ENCODE measurements around the gene CBARP. TPM values are rescaled to one million over a fixed set of nuclear protein-coding genes. Genes with fewer than 3 reads are reported as not detected.

CBARP gene
- total and polyA plus RNA-seq, 2 of the 13 experiments (the other 11 are each of a cell fraction or from before 2014, with no cell fraction given): 1.2 to 1.4 TPM

- TF ChIP-seq, protein P1, sequence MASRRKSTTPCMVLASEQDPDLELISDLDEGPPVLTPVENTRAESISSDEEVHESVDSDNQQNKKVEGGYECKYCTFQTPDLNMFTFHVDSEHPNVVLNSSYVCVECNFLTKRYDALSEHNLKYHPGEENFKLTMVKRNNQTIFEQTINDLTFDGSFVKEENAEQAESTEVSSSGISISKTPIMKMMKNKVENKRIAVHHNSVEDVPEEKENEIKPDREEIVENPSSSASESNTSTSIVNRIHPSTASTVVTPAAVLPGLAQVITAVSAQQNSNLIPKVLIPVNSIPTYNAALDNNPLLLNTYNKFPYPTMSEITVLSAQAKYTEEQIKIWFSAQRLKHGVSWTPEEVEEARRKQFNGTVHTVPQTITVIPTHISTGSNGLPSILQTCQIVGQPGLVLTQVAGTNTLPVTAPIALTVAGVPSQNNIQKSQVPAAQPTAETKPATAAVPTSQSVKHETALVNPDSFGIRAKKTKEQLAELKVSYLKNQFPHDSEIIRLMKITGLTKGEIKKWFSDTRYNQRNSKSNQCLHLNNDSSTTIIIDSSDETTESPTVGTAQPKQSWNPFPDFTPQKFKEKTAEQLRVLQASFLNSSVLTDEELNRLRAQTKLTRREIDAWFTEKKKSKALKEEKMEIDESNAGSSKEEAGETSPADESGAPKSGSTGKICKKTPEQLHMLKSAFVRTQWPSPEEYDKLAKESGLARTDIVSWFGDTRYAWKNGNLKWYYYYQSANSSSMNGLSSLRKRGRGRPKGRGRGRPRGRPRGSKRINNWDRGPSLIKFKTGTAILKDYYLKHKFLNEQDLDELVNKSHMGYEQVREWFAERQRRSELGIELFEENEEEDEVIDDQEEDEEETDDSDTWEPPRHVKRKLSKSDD (CRISPR knock-in tag; IDR thresholded peaks at IDR 0.05; ENCODE audit: low read depth): no peak
- no peak for TF ChIP-seq ZBTB21 (CRISPR knock-in tag; IDR thresholded peaks at IDR 0.05)
- TF ChIP-seq ZNF746 (CRISPR knock-in tag; IDR thresholded peaks at IDR 0.05): no peak
- TF ChIP-seq, protein P2, sequence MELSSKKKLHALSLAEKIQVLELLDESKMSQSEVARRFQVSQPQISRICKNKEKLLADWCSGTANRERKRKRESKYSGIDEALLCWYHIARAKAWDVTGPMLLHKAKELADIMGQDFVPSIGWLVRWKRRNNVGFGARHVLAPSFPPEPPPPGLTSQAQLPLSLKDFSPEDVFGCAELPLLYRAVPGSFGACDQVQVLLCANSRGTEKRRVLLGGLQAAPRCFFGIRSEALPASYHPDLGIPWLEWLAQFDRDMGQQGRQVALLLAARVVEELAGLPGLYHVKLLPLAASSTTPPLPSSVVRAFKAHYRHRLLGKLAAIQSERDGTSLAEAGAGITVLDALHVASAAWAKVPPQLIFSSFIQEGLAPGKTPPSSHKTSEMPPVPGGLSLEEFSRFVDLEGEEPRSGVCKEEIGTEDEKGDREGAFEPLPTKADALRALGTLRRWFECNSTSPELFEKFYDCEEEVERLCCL (CRISPR knock-in tag; IDR thresholded peaks at IDR 0.05; ENCODE audit: borderline replicate concordance): 0 out of 2 replicates have a peak, but pooled peaks have one; percentile 32
- TF ChIP-seq ZNF230 (CRISPR knock-in tag; IDR thresholded peaks at IDR 0.05): no peak
- TF ChIP-seq AGO2 (optimal IDR thresholded peaks at IDR 0.05; ENCODE audit: low read depth, low read length): peak; percentile 72
- no peak for TF ChIP-seq HOXA9 (CRISPR knock-in tag; IDR thresholded peaks at IDR 0.05; ENCODE audit: borderline replicate concordance)
- peak; percentile 4; the same call in 1 of the 2 replicates for TF ChIP-seq ZSCAN21 (CRISPR knock-in tag; IDR thresholded peaks at IDR 0.05; ENCODE audit: borderline replicate concordance)
- no peak for TF ChIP-seq TSC22D2 (CRISPR knock-in tag; IDR thresholded peaks at IDR 0.05; ENCODE audit: borderline replicate concordance)
- TF ChIP-seq ELF4 (CRISPR knock-in tag; IDR thresholded peaks at IDR 0.05; ENCODE audit: borderline replicate concordance): no peak
- no peak for TF ChIP-seq ZNF160 (CRISPR knock-in tag; IDR thresholded peaks at IDR 0.05)
- TF ChIP-seq ZFP36 (IDR thresholded peaks at IDR 0.05; ENCODE audit: borderline replicate concordance, low read depth, low read length, partially characterized antibody): no peak
- TF ChIP-seq MEIS2 (CRISPR knock-in tag; IDR thresholded peaks at IDR 0.05): no peak
- TF ChIP-seq ESRRA (CRISPR knock-in tag; IDR thresholded peaks at IDR 0.05; ENCODE audit: low read depth): no peak
- TF ChIP-seq ZNF766 (CRISPR knock-in tag; IDR thresholded peaks at IDR 0.05; ENCODE audit: borderline replicate concordance): no peak
- TF ChIP-seq ZFX (CRISPR knock-in tag; IDR thresholded peaks at IDR 0.05; ENCODE audit: low read depth): no peak
- no peak for TF ChIP-seq ZNF224 (CRISPR knock-in tag; IDR thresholded peaks at IDR 0.05)
- TF ChIP-seq, protein P3, sequence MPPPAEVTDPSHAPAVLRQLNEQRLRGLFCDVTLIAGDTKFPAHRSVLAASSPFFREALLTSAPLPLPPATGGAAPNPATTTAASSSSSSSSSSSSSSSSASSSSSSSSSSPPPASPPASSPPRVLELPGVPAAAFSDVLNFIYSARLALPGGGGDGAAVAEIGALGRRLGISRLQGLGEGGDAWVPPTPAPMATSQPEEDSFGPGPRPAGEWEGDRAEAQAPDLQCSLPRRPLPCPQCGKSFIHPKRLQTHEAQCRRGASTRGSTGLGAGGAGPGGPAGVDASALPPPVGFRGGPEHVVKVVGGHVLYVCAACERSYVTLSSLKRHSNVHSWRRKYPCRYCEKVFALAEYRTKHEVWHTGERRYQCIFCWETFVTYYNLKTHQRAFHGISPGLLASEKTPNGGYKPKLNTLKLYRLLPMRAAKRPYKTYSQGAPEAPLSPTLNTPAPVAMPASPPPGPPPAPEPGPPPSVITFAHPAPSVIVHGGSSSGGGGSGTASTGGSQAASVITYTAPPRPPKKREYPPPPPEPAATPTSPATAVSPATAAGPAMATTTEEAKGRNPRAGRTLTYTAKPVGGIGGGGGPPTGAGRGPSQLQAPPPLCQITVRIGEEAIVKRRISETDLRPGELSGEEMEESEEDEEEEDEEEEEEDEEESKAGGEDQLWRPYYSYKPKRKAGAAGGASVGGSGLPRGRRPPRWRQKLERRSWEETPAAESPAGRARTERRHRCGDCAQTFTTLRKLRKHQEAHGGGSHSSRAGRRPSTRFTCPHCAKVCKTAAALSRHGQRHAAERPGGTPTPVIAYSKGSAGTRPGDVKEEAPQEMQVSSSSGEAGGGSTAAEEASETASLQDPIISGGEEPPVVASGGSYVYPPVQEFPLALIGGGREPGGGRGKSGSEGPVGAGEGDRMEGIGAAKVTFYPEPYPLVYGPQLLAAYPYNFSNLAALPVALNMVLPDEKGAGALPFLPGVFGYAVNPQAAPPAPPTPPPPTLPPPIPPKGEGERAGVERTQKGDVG (CRISPR knock-in tag; IDR thresholded peaks at IDR 0.05; ENCODE audit: borderline replicate concordance): no peak; the same call in 1 of the 2 replicates
- TF ChIP-seq NPAS2 (CRISPR knock-in tag; IDR thresholded peaks at IDR 0.05; ENCODE audit: borderline replicate concordance): no peak
- TF ChIP-seq MAFF (IDR thresholded peaks at IDR 0.05; ENCODE audit: low read depth, low read length): no peak
- TF ChIP-seq ZNF235 (CRISPR knock-in tag; IDR thresholded peaks at IDR 0.05; ENCODE audit: borderline replicate concordance): no peak
Observed at GRCh38 chr19:1206864-1207450, 30.8 kb downstream of the CBARP start (continued).
